Measurements from ENCODE around the gene CAMK4.
A peak's percentile ranks its signal among the peaks of the same experiment; 100 is the strongest.

The CAMK4 gene

DNA sequence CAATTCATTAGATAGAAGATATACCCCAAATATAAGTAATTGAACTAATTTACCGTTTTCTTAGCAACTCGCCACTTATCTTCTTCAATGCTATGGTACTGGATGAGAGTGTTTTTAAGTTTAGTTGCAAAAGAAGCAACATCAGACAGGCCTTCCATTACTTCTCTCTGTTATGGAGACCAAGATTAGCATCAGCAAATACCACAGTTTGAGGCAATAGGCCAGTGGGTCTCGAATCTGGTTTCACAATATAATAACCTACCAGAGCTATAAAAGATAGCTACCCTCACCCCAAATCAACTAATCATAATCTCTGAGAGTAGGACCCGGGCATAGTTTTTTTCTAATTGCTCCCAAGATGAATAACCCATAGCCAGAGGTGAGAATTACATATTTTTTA is 283.1 kb downstream of the CAMK4 start:
- DNase-seq = no peak

DNA sequence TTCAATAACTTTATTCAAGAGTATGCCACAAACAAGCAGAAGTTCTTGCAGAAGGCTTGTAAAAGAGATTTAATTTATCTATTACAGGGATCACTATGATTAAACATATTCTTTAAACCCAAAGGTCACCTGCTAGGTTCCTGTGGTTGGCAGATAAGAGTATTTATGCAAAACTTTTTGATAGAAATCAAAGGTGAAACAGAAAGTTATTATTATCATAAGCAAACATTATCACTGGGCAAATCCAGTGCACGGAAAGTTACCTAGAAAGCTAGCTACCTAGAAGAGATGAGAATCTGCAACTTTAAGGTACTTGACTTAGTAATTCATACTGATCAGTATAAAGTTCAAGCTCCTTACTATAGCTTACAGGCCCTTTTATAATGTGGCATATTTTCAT is 284.9 kb downstream of the CAMK4 start:
- DNase-seq = no peak

DNA sequence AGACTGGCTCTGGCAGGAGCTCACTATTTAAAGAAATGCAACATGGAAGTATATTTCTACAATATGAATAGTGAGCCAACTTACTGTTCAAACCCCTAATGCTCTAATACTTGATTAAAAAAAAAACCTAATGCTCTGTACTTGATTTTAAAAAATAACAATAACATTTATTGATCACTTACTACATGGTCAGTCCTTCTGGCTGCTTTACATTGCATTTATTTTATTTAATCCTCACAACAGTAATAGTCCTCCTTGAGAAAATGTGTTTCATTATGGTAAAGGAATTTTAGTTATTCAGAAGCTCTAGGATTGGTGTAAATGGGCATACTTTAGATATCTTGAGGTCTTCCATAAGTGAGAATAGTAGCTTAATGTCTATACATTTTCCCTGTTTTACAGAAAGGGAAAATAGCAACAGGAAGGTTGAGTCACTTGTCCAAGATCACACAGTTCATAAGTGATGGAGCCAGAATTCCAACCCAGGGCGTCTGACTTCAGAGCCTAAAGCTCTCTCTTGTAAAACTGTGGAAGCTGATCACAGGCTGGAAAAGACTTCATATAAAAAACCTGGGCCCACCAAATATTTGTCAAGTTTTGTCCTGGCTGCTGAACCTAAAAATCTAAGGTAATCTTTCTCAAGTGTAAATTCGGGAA is 287.1 kb downstream of the CAMK4 start:
- no peak for DNase-seq

DNA sequence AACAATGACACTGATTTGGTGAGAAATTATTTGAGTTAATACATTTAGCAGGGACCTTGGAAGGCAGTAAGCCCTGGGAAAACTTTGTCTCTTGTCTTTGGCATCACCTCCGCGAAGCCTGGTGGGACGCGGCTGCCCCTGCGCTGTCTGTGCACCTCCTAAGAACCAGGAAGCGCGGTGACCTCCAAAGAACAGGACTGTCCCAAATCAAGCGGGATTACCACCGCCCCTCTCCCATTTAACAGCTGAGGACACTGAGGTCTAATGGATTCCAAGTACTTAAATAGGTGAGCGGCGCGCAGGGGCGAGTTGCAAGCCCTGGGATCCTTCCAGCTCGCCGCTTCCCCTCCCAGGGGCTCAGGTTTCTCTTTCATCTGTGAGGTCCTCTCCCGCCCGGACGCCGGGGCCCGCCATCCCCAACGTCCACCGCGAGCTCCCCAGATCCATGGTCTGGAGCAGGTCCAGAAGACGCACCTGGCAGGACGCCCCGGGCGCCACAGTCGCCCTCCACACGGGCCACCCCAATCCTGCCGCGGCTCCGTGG is 287.7 kb downstream of the CAMK4 start:
- no peak for DNase-seq

DNA sequence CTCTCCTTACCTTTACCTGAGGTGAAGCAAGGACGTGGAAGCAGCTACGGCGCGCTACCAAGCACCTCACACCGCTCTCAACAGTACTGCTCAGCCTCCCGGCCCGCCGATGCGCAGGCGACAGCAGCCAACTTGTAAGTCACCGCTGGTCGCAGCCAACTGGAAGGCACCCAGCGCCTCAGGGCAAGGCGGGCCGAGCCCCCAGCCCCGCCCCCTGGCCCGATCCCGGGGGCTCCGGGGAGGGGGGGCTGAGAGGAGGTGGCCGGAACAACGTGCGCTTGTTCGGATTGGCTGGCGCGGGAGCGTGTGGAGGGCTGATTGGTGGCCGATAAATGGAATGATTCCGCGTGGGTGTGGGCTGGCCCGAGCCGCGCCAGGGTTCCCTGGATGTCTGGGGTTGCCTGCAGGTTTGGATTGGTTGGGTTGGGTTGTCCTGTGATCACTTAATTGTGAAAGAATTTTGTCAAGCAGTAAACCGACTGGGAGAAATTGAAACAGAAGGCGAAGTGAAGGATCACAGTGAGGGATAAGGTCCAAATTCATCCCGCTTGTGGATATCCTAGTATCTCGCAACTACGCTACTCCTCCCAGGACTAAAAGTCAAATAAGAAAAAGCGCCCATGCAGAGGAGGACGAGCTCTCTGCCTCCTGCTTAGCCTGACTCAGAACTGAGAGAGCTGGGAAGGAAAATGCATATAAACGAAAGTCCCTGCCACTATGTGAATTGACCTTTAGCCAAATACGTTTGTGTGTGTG is 288.4 kb downstream of the CAMK4 start, which contains the start of gene STARD4:
STARD4 (minus strand) TSS at position 161 of the 756 bp plus-strand sequence. CDS start 5,102 bp downstream, outside the sequence.
- DNase-seq = peak; percentile 97

DNA sequence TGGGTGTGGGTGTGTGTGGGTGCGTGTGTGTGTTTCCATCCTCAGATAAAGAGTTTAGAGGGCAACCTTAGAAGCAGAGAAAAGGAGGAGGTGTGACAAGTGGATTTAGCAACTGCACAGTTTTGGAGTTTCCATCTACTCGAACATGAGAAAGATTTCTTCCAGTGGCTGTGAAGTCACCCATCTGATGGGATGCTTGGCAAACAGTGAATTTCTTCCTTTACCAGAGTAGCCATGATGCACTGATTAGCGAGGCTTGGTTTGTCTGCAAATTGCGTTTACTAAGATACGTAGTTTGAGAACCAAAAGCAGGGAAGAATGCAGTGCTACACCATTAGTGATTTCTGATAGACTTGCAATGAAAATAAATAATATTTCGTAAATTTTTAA is 288.9 kb downstream of the CAMK4 start:
- peak; percentile 82 for DNase-seq

DNA sequence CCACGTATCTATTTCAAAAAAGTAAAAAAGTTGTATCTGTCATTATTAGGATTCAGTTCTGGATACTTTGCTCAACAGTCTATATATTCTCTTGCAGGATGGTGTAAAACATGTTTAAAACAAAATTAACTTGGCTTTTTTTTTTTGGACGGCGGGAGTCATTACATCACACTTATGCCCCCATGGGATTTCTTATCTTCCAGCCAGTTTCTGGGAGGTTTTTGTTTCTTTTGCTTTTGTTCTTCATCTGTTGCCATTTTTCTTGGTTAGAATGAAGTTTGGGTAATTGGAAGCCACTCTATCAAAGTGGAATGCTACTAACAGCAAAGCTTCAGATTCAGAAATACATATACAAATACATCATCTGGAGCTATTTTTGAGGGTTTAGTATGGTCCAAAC is 289.9 kb downstream of the CAMK4 start:
- no peak for DNase-seq

DNA sequence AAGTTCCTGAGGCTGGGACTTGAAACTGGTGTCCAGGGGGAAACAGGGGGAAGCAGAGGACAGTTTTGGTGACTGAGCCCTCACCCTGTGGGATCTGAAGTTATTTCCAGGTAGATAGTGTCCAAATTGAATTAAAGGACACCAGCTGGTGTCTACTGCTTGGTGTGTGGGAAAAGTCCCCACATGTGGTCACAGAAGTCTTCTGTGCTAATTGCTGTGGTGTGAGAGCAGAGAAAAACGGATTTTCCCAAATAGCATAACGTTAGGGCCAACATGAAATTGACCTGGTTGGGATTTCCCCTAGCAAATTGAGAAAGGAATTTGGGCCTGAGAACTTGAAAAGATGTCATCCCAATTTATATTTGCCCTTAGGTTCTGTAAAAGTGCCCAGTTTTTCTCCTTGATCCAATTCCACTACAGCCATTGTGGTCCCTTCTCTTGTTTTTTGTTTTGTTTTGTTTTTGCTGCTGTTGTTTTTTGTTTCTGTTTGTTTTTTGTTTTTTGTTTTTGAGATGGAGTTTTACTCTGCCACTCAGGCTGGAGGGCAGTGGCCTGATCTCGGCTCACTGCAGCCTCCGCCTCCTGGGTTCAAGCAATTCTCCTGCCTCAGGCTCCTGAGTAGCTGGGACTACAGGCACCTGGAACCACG is 293.8 kb downstream of the CAMK4 start:
- DNase-seq = no peak

DNA sequence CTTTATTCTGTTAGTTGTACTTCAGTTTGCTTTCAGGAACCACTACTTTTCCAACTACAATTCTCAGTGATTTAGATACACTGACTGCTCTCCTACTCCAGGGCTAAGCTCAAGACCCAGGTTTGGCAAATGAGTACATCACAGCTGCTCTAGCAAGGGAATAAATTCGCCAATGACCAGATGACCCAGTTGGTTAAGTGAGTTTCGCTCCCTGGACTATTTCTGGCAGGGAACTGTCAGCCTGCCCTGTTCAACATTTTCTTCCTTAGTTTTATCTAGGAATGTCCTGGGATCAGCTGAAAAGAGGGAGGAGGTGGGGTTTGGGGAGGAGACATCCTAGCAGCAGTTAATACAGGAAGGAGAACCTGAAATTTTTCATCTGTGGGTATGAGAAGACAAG is 294.6 kb downstream of the CAMK4 start:
- no peak for DNase-seq

DNA sequence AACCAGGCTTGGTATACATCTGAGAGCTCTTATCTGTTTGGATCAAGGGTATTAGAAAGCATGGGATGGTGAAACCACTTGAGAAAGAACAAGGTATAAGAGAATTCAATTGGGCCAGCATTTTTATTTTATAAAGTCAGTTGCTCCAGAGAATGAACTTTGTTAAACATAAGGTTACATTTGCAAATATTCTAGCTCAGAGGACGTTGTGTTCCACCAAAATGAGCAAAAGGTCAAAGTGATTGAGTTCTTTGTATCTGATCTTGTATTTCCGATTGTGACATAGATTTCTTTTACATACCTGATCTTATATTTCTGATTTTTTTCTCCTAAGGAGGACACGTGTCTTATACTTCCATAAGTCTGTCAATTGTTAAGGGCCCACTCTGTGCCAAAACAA is 296.7 kb downstream of the CAMK4 start:
- DNase-seq = no peak

DNA sequence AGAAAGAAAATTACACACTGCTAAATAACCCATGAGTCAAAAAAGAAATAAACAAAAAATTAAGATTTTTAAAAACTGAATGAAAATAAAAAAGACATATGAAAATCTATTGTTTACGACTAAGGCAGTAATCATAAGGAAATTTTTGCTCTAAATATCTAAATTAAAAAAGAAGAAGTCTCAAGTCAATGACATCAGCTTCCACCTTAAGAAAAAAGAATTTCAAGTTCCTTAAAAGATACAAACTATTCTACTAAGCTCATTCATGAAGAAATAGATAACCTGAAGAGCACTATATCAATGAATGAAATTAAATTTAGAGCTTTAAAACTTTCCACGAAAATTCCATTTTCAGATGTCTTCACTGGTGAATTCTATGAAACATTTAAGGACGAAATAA is 303.9 kb downstream of the CAMK4 start:
- no peak for DNase-seq

DNA sequence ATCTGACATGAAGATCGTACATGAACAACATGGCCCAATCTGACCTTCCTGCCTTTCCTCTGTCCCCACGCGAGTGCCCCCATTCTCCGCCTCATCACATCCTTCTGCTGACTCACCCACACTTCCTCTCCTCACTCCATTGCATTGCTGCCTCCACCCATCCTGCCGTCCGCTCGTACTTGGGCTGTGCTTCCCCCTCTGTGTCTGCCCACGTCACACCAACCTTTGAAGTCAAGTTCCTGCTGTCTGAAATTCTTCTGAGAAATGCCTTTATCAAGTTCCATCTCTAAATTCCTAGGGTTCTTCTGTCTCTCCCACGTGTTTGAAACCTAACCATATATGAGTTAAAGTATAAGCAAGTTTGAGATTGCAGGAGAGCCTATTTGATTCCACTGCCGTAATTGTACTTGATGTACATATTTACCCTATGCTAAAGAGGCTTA is 306.1 kb downstream of the CAMK4 start:
- DNase-seq = peak; percentile 91

DNA sequence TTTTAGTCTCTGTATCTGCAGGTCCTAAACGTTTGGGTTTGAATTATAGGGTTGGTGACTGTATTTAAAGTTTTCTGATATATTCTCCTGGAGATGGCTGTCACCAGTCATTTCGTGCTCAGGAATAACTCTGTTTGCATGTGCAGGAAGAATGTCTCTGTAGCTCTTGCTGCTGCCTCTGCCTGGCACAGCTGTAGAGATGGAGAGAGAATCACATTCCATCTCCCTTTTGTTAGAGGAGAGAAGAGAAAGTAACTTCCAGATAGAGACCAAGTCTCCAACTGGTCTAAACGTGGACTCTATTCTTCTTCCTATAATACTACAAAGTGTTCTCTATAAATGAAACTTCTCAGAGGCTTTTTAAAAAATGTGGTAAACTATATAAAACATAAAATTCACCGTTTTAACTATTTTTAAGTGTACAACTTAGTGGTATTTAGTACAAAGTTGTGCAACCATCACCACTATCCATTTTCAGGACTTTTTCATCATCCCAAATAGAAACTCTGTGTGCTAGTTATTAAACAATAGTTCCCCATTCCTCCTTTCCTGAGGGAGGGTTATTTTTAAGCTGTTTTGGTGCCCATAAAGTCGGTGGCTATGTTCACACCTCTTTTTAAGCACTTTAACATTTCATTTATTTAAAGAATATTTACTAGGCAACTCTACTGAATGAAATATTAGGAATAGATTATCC is 308.9 kb downstream of the CAMK4 start:
- no peak for DNase-seq

DNA sequence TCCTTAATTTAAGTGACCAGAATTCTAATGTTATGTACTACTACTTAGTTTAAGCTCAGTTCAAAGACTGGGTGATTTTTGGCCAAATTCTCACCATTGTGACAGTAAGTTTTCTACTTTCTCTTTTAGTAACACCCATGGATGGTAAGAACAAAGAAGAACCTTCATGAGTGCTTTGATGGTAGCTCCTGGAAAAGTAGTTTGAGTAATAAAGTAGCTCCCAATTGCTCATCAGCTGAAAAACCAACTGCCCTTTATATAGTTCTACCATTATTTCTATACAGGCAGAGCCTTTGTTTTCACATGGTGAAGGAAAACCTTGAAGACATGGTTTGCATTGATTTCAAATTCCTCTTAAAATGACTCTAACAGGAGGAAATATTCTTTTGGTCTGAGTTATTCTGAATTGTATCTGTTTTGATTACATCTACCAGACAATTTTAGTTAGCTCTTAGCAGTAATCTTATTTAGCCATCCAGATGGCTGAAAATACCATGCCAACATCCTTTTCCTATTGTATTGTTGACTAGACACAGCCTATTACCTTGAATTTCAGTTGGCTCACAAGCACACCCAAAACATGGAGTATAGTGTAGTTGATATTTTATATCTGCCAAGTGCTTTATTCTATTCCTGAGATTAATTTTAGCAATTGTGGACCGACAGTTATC is 311.8 kb downstream of the CAMK4 start:
- no peak for DNase-seq

DNA sequence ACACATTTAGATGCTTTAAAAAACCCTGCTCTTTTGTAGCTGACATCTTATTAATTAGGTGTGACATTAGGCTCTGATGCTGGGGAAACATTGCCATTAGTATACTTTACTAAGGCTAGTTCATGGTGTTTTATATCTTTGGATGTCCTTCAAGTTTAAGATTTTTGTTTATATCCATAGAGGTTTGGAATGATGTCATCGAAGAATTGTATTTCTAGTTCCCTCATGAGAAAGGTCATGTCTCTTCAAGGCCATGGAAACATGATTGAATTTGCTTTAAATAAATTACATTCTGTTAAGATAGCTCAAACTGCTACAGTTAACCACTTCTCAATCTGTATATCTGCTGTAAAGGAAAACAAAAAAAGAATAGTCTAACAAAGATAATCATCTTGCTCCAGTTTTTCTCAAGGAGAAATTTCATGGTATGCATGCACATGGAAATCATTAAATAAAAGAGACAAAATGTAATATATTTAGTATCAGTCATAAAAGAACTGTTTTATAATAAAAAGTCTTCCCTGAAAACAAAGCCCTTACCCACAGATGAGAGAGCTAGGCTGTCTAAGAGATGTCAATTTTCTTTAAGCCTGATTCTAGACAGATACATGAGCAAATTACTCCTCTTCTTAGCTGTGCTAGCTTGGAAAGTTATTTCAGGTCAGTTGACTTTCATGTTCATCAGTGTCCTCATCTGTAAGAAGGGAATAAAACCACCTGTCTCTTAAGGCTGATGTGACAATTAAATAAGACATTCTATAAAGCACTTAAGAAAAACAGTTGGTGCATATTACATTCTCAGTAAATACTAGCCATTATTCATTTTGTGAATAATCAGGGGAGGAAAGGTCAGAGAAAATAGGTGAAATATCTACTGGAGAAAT is 313.2 kb downstream of the CAMK4 start:
- no peak for DNase-seq

All from activated effector memory CD4-positive, alpha-beta T cell treated with anti-CD3 and anti-CD28 coated beads, Interleukin-2, amount 50 U/mL, for 16 hours (primary cell).